Ishikawa (cell line): ENCODE results near the gene DAP3.

Source experiments
- CREB1 ChIP-seq: IDR thresholded peaks from 2 replicates; pipeline ENCODE4 v1.6.1; 2012; ENCODE audit warnings: low read depth
- EP300 ChIP-seq: IDR thresholded peaks from 2 replicates; pipeline ENCODE4 v1.6.1; 2012; ENCODE audit warnings: borderline replicate concordance
- FOXM1 ChIP-seq: IDR thresholded peaks from 2 replicates; pipeline ENCODE4 v1.6.1; 2012; ENCODE audit warnings: low read depth, borderline replicate concordance
- MAX ChIP-seq: IDR thresholded peaks from 2 replicates; pipeline ENCODE4 v1.6.1; 2012
- NFIC ChIP-seq: IDR thresholded peaks from 2 replicates; pipeline ENCODE4 v1.6.1; 2012
- RAD21 ChIP-seq: IDR thresholded peaks from 2 replicates; pipeline ENCODE4 v1.6.1; 2012; ENCODE audit warnings: low read depth
- REST ChIP-seq: IDR thresholded peaks from 2 replicates; pipeline ENCODE4 v1.6.1; 2012; ENCODE audit warnings: low read depth, mild to moderate bottlenecking
- TEAD4 ChIP-seq: IDR thresholded peaks from 2 replicates; pipeline ENCODE4 v1.6.1; 2012
- USF1 ChIP-seq: IDR thresholded peaks from 2 replicates; pipeline ENCODE4 v1.6.1; 2012
- YY1 ChIP-seq: IDR thresholded peaks from 2 replicates; pipeline ENCODE4 v1.6.1; 2012; ENCODE audit warnings: low read depth

- TF ChIP-seq YY1 (no peak), FOXM1 (no peak), TEAD4 (no peak), REST (no peak), NFIC (no peak), EP300 (no peak), RAD21 (peak; percentile 58), USF1 (no peak), MAX (no peak), CREB1 (no peak)
These were observed 40.4 kb downstream of the DAP3 start for GRCh38 chr1:155729031-155729898.
